K562 (cell line): ENCODE measurements around the gene ODR4. TPM values are rescaled to one million over a fixed set of nuclear protein-coding genes. Genes with fewer than 3 reads are reported as not detected.

Experiments
- ARID1B ChIP-seq: fragments of 450-650 bp; IDR thresholded peaks from 2 replicates; pipeline ENCODE4 v1.6.1; 2016; ENCODE audit warnings: antibody characterized with exemption, mild to moderate bottlenecking, inconsistent platforms
- ARID3A ChIP-seq: IDR thresholded peaks from 2 replicates; pipeline ENCODE4 v1.6.1; 2012; ENCODE audit warnings: low read depth, low read length, improper control_type of control experiment, borderline replicate concordance
- ARNT ChIP-seq, 2 experiments: fragments of 450-650 bp; IDR thresholded peaks; 2 replicates each; pipeline ENCODE4 v1.6.1; 2016; ENCODE audit warnings: mild to moderate bottlenecking in 1 of 2
- ATF3 ChIP-seq, 2 experiments: fragments of 450-650 bp in 1 of 2; sonication (generic) in 1 of 2; formaldehyde crosslinking in 1 of 2; IDR thresholded peaks in 1 of 2; conservative IDR thresholded peaks in 1 of 2; 2 replicates each; pipeline versions ENCODE4 v1.6.1 to v1.8.1; 2016 to 2023; ENCODE audit warnings: mild to moderate bottlenecking in 2 of 2, moderate library complexity in 2 of 2, inconsistent platforms in 1 of 2, missing genetic modification reagents in 1 of 2
- BACH1 ChIP-seq: fragments of 200-800 bp; sonication (Bioruptor generic); IDR thresholded peaks from 2 replicates; pipeline ENCODE4 v1.6.1; 2016; ENCODE audit warnings: missing genetic modification characterization, missing compliant biosample characterization
- BHLHE40 ChIP-seq: IDR thresholded peaks from 2 replicates; pipeline ENCODE4 v1.6.1; 2011; ENCODE audit warnings: low read length, improper control_type of control experiment
- BRCA1 ChIP-seq, 2 experiments: fragments of 450-650 bp in 1 of 2; sonication (generic) in 1 of 2; formaldehyde crosslinking in 1 of 2; IDR thresholded peaks; 2 replicates each; pipeline versions ENCODE4 v1.5.0 to v1.6.1; 2017 to 2020; ENCODE audit warnings: mild to moderate bottlenecking in 1 of 2, missing genetic modification reagents in 1 of 2
- CHD4 ChIP-seq: fragments of 200-600 bp; sonication (generic); IDR thresholded peaks from 3 replicates; pipeline ENCODE4 v1.6.1; 2012; ENCODE audit warnings: low read depth, mild to moderate bottlenecking, mixed read lengths, low read length, inconsistent platforms; ENCODE audit not compliant: insufficient read depth, insufficient replicate concordance, poor library complexity, severe bottlenecking
- CXXC5 ChIP-seq: fragments of 250-450 bp; sonication (Bioruptor Pico); IDR thresholded peaks from 2 replicates; pipeline ENCODE4 v1.8.0; 2022; ENCODE audit warnings: inconsistent platforms, mild to moderate bottlenecking, moderate library complexity
- E2F1 ChIP-seq: sonication (generic); formaldehyde crosslinking; IDR thresholded peaks from 2 replicates; pipeline ENCODE4 v1.8.1; 2023; ENCODE audit warnings: mild to moderate bottlenecking, missing genetic modification reagents, moderate library complexity
- ETS2 ChIP-seq: IDR thresholded peaks from 2 replicates; pipeline ENCODE4 v1.6.1; 2016; ENCODE audit warnings: borderline replicate concordance, missing genetic modification characterization, mild to moderate bottlenecking, moderate library complexity, missing compliant biosample characterization; ENCODE audit not compliant: poor library complexity, severe bottlenecking
- FOXK2 ChIP-seq, 2 experiments: fragments of 450-650 bp; IDR thresholded peaks in 1 of 2; conservative IDR thresholded peaks in 1 of 2; 2 replicates each; pipeline ENCODE4 v1.6.1; 2016; ENCODE audit warnings: low read depth in 2 of 2, mild to moderate bottlenecking in 1 of 2
- GATAD2B ChIP-seq: fragments of 450-650 bp; IDR thresholded peaks from 2 replicates; pipeline ENCODE4 v1.6.1; 2017; ENCODE audit warnings: mild to moderate bottlenecking, borderline replicate concordance
- HDAC2 ChIP-seq: fragments of 450-650 bp; IDR thresholded peaks from 2 replicates; pipeline ENCODE4 v1.6.1; 2016; ENCODE audit warnings: mild to moderate bottlenecking
- HNRNPLL ChIP-seq: fragments of 200-400 bp; formaldehyde crosslinking; IDR thresholded peaks from 2 replicates; pipeline ENCODE4 v1.6.1; 2017; ENCODE audit warnings: low read length, low read depth, mild to moderate bottlenecking; ENCODE audit not compliant: poor library complexity, severe bottlenecking
- KLF1 ChIP-seq: fragments of 450-650 bp; IDR thresholded peaks from 2 replicates; pipeline ENCODE4 v1.6.1; 2016; ENCODE audit warnings: missing genetic modification characterization, missing compliant biosample characterization
- NFIC ChIP-seq: fragments of 450-650 bp; IDR thresholded peaks from 2 replicates; pipeline ENCODE4 v1.6.1; 2017; ENCODE audit warnings: mild to moderate bottlenecking, inconsistent platforms
- SRSF9 ChIP-seq: fragments of 200-400 bp; formaldehyde crosslinking; IDR thresholded peaks from 2 replicates; pipeline ENCODE4 v1.6.1; 2017; ENCODE audit warnings: low read depth, low read length, borderline replicate concordance
- TAF7 ChIP-seq: fragments of 450-650 bp; IDR thresholded peaks from 2 replicates; pipeline ENCODE4 v1.6.1; 2016; ENCODE audit warnings: missing genetic modification characterization, missing compliant biosample characterization
- ZNF146 ChIP-seq: IDR thresholded peaks from one replicate; pipeline ENCODE4 v1.6.1; 2018; ENCODE audit warnings: missing compliant biosample characterization; ENCODE audit not compliant: unreplicated experiment
- ZNF277 ChIP-seq: fragments of 250-450 bp; sonication (Bioruptor Pico); IDR thresholded peaks from 2 replicates; pipeline ENCODE4 v1.8.0; 2022; ENCODE audit warnings: inconsistent platforms, mild to moderate bottlenecking, moderate library complexity, borderline replicate concordance
- ZNF668 ChIP-seq: fragments of 250-450 bp; sonication (Bioruptor Pico); IDR thresholded peaks from 2 replicates; pipeline ENCODE4 v1.8.0; 2022; ENCODE audit warnings: mild to moderate bottlenecking, inconsistent platforms
- polyA plus RNA-seq, 8 experiments: library from polyadenylated mRNA; depleted of rRNA in 4 of 8; stranded (reverse) in 5 of 8; unstranded in 3 of 8; fragments of >200 nt; fragmentation: Nextera tagmentation in 2 of 8; fragmentation: Illumina TruSeq in 1 of 8; extraction: Ambion mirVana in 2 of 8; extraction: Trizol in 1 of 8; gene quantifications; 2 replicates each; pipeline versions ENCODE4 v1.2.1 to v1.2.3, GENCODE V29; 2011 to 2014; ENCODE audit warnings: inconsistent platforms in 1 of 8, missing spikeins in 1 of 8
- total RNA-seq, 7 experiments: library from RNA; depleted of rRNA in 6 of 7; stranded (reverse); fragments of >200 nt in 6 of 7; fragmentation: Illumina TruSeq in 2 of 7; extraction: Trizol in 2 of 7; gene quantifications; 2 replicates each; pipeline versions ENCODE4 v1.2.1 to v1.2.3, GENCODE V29; 2011 to 2021; ENCODE audit warnings: low replicate concordance in 1 of 7

The ODR4 gene
- total and polyA plus RNA-seq, 9 of the 15 experiments (the other 6 are each of a cell fraction or from before 2014, with no cell fraction given): 23.1 to 63.9 (median 44.1) TPM

- TF ChIP-seq CHD4: no peak
- peak; percentile 58 for TF ChIP-seq TAF7 (tag)
- peak; percentile 95 for TF ChIP-seq KLF1
- TF ChIP-seq ARID3A: peak; percentile 83; the same call in 1 of the 2 replicates
- TF ChIP-seq ATF3 (IDR thresholded peaks at IDR 0.05): peak; percentile 84
- TF ChIP-seq ATF3 (CRISPR knock-in tag; conservative IDR thresholded peaks at IDR 0.05): peak; percentile 93; the same call in 1 of the 2 replicates
- TF ChIP-seq BRCA1 (IDR thresholded peaks at IDR 0.05): no peak
- no peak for TF ChIP-seq BRCA1 (CRISPR knock-in tag; IDR thresholded peaks at IDR 0.05)
- TF ChIP-seq NFIC: peak; percentile 73
- peak; percentile 73 to 80; a peak in 3 of 4 replicates for TF ChIP-seq FOXK2 (conservative IDR thresholded peaks at IDR 0.05 in 1 of 2, IDR thresholded peaks at IDR 0.05 in 1 of 2; ENCODE audit: low read depth in 2 of 2)
- no peak for TF ChIP-seq ZNF668 (CRISPR knock-in tag)
- TF ChIP-seq BHLHE40: peak; percentile 33; the same call in 1 of the 2 replicates
- peak; percentile 93 for TF ChIP-seq CXXC5
- peak; percentile 82; the same call in 1 of the 2 replicates for TF ChIP-seq GATAD2B
- peak; percentile 84 to 90 for TF ChIP-seq ARNT (IDR thresholded peaks at IDR 0.05)
- TF ChIP-seq ARID1B: peak; percentile 75
- TF ChIP-seq BACH1: peak; percentile 49; the same call in 1 of the 2 replicates
- TF ChIP-seq HDAC2: peak; percentile 91
- TF ChIP-seq E2F1 (CRISPR knock-in tag): peak; percentile 56; the same call in 1 of the 2 replicates
- no peak for TF ChIP-seq ZNF146 (CRISPR knock-in tag)
- TF ChIP-seq HNRNPLL: peak; percentile 72
- no peak for TF ChIP-seq SRSF9
- no peak for TF ChIP-seq ZNF277
- no peak for TF ChIP-seq ETS2 (tag)
Measured at GRCh38 chr1:186375152-186375928, at the start of gene ODR4, which contains the start of gene TPR (continued).
